PC-3 (cell line): Measurements from ENCODE around the gene RBBP8. TPM values are rescaled to one million over a fixed set of nuclear protein-coding genes. Genes with fewer than 3 reads are reported as not detected.

ENCODE experiments used
- ATAC-seq: fragments of 200-7000 bp; cut with Tn5 transposase; 2 replicates; pipeline ENCODE4 v1.9.1; 2020; ENCODE audit warnings: mild to moderate bottlenecking, moderate library complexity
- BruUV-seq: library from RNA; stranded (reverse); fragments of 400-500 nt; replicated peaks from 2 replicates; lab custom pipeline; 2021; lab: Mats Ljungman, UMichigan
- CTCF ChIA-PET: fragments of 300-600 bp; sonication (Branson Sonifier 250); formaldehyde crosslinking; loops from one replicate; lab custom pipeline; 2022; ENCODE audit warnings: antibody characterized with exemption; lab: Charles Lee
- POLR2A ChIA-PET: fragments of 300-600 bp; sonication (Branson Sonifier 250); formaldehyde crosslinking; loops from one replicate; lab custom pipeline; 2022; ENCODE audit warnings: antibody characterized with exemption; ENCODE audit not compliant: unreplicated experiment; lab: Charles Lee
- DNase-seq: peaks from one replicate; pipeline ENCODE4 v3.0.0-alpha.2; 2015
- H2AFZ ChIP-seq: fragments of 300-600 bp; sonication (generic); 2 replicates; pipeline ENCODE4 v1.6.0; 2016; ENCODE audit warnings: antibody characterized with exemption, low read length
- H3F3A ChIP-seq: fragments of 300-600 bp; sonication (generic); one replicate; pipeline ENCODE4 v1.6.0; 2017; ENCODE audit warnings: antibody characterized with exemption, low read length, control low read depth, mild to moderate bottlenecking; ENCODE audit not compliant: unreplicated experiment
- H3K27ac ChIP-seq: fragments of 300-600 bp; sonication (generic); 2 replicates; pipeline ENCODE4 v1.5.1; 2016; ENCODE audit warnings: mild to moderate bottlenecking, low read length
- H3K27me3 ChIP-seq: fragments of 300-600 bp; sonication (generic); 2 replicates; pipeline ENCODE4 v1.6.1; 2016; ENCODE audit warnings: low read length, mixed read lengths
- H3K36me3 ChIP-seq: fragments of 300-600 bp; sonication (generic); 2 replicates; pipeline ENCODE4 v1.6.1; 2016; ENCODE audit warnings: low read depth, mixed run types, low read length, mixed read lengths
- H3K4me1 ChIP-seq: fragments of 300-600 bp; sonication (generic); 2 replicates; pipeline ENCODE4 v1.5.1; 2016; ENCODE audit warnings: low read length; ENCODE audit not compliant: insufficient read depth
- H3K4me2 ChIP-seq: fragments of 300-600 bp; sonication (generic); 2 replicates; pipeline ENCODE4 v1.6.0; 2016; ENCODE audit warnings: low read length
- H3K4me3 ChIP-seq: fragments of 300-600 bp; sonication (generic); 2 replicates; pipeline ENCODE4 v1.5.1; 2016; ENCODE audit warnings: mild to moderate bottlenecking, low read length, mixed read lengths
- H3K79me2 ChIP-seq: fragments of 300-600 bp; sonication (generic); 2 replicates; pipeline ENCODE4 v1.6.1; 2017; ENCODE audit warnings: low read length, mixed read lengths
- H3K9ac ChIP-seq: fragments of 300-600 bp; sonication (generic); 2 replicates; pipeline ENCODE4 v1.6.0; 2016; ENCODE audit warnings: mild to moderate bottlenecking, low read length
- H3K9me2 ChIP-seq: fragments of 300-600 bp; sonication (generic); replicated peaks from 2 replicates; pipeline ENCODE4 v1.6.1; 2016; ENCODE audit warnings: mixed run types, low read length, mixed read lengths
- H3K9me3 ChIP-seq: fragments of 300-600 bp; sonication (generic); 2 replicates; pipeline ENCODE4 v1.6.1; 2016; ENCODE audit warnings: low read length, mixed read lengths
- H4K20me1 ChIP-seq: fragments of 300-600 bp; sonication (generic); 2 replicates; pipeline ENCODE4 v1.6.1; 2016; ENCODE audit warnings: low read length, mixed read lengths
- CTCF ChIP-seq: fragments of 300-600 bp; sonication (generic); conservative IDR thresholded peaks from 2 replicates; pipeline ENCODE4 v1.5.1; 2017; ENCODE audit warnings: antibody characterized with exemption, low read depth, mild to moderate bottlenecking, low read length
- EZH2 ChIP-seq: fragments of 300-600 bp; sonication (generic); IDR thresholded peaks from one replicate; pipeline ENCODE4 v1.6.1; 2017; ENCODE audit warnings: antibody characterized with exemption, mild to moderate bottlenecking, low read length; ENCODE audit not compliant: unreplicated experiment
- EZH2phosphoT487 ChIP-seq: fragments of 300-600 bp; sonication (generic); IDR thresholded peaks from 2 replicates; pipeline ENCODE4 v1.6.1; 2018; ENCODE audit warnings: mild to moderate bottlenecking, antibody characterized with exemption, low read length, borderline replicate concordance
- intact Hi-C: fragments of 100-400 bp; cut with micrococcal nuclease; formaldehyde crosslinking; loops from 2 replicates; pipeline ENCODE4 v1.9.0; 2023
- total RNA-seq: library from RNA; depleted of rRNA; stranded (reverse); fragments of >200 nt; gene quantifications from 2 replicates; pipeline ENCODE4 v1.2.3, GENCODE V29; 2014

The RBBP8 gene
- total RNA-seq, 1 experiment from 2014 or later, result 31.9 TPM

- TF ChIP-seq EZH2phosphoT487, result no peak
- no peak for TF ChIP-seq EZH2
- no peak for TF ChIP-seq CTCF
- ATAC-seq, result no peak
- CTCF ChIA-PET, result no interaction called here
- Histone ChIP-seq H3K9me3 (no peaks in the 10 kb centered on the region), H3K4me3 (no peak overlapping the region), H3K27me3 (no peaks in the 10 kb centered on the region), H3K36me3 (peaks cover 17% of the 10 kb centered on the region; the same call in 1 of the 2 replicates), H3F3A (no peaks in the 10 kb centered on the region), H3K79me2 (no peaks in the 10 kb centered on the region), H3K27ac (no peak overlapping the region), H3K4me2 (no peak overlapping the region), H4K20me1 (no peaks in the 10 kb centered on the region), H3K4me1 (no peaks in the 10 kb centered on the region), H2AFZ (no peak overlapping the region), H3K9ac (no peak overlapping the region), H3K9me2 (no peaks in the 10 kb centered on the region)
- POLR2A ChIA-PET, result no interaction called here
- BruUV-seq, result no TSS peak
- intact Hi-C loops, result no loop called here
- DNase-seq, result no peak
These were observed 23.1 kb downstream of the RBBP8 start for GRCh38 chr18:22956226-22956625.

- H3K79me2 ChIP-seq, result no peaks in the 10 kb centered on the region
These were observed 28.0 kb downstream of the RBBP8 start for GRCh38 chr18:22961156-22961555.

More at GRCh38 chr18:22961156-22961555, 28.0 kb downstream of the RBBP8 start:
- no peaks in the 10 kb centered on the region for H3F3A ChIP-seq
- ChIA-PET CTCF (no interaction called here), POLR2A (no interaction called here)
- H4K20me1 ChIP-seq, result no peaks in the 10 kb centered on the region
- no peaks in the 10 kb centered on the region for H3K9me3 ChIP-seq
- H3K36me3 ChIP-seq, result peaks cover 7% of the 10 kb centered on the region; the same call in 1 of the 2 replicates
- H3K4me1 ChIP-seq, result no peaks in the 10 kb centered on the region
- H3K9me2 ChIP-seq, result no peaks in the 10 kb centered on the region
- no peak overlapping the region for H3K27ac ChIP-seq
- H3K9ac ChIP-seq, result no peak overlapping the region
- no peak for TF ChIP-seq EZH2phosphoT487
- TF ChIP-seq EZH2, result no peak
- no peak for TF ChIP-seq CTCF
- intact Hi-C loops, result no loop called here
- no peak overlapping the region for H3K4me3 ChIP-seq
- no peak overlapping the region for H2AFZ ChIP-seq
- DNase-seq (no peak), ATAC-seq (no peak)
- H3K27me3 ChIP-seq, result no peaks in the 10 kb centered on the region
- BruUV-seq, result no TSS peak
- no peak overlapping the region for H3K4me2 ChIP-seq
